Heart right ventricle (tissue), 16 donors: ENCODE data around the gene DNAJB11. TPM values are rescaled to one million over a fixed set of nuclear protein-coding genes. Genes with fewer than 3 reads are reported as not detected.
A peak's percentile ranks its signal among the peaks of the same experiment; 100 is the strongest.

ENCODE experiments used
- ATAC-seq, 8 donors: fragments of 200-7000 bp; cut with Tn5 transposase; one replicate each; pipeline ENCODE4 v1.9.1; 2020; ENCODE audit warnings: mild to moderate bottlenecking in 8 of 8, moderate library complexity in 8 of 8, moderate number of reproducible peaks in 1 of 8
- DNase-seq, 2 donors: peaks; one replicate each; pipeline ENCODE4 v3.0.0-alpha.2; 2020
- H3K27ac ChIP-seq, 10 donors: fragments of 200-600 bp; sonication (generic) in 2 of 10; one replicate each; pipeline versions ENCODE4 v1.5.0 to v1.8.0; 2020 to 2022; ENCODE audit warnings: mild to moderate bottlenecking in 3 of 10
- H3K27me3 ChIP-seq, 7 donors: fragments of 200-600 bp; one replicate each; pipeline ENCODE4 v1.8.0; 2021 to 2022; ENCODE audit warnings: mild to moderate bottlenecking in 2 of 7
- H3K36me3 ChIP-seq, 9 donors: fragments of 200-600 bp; sonication (generic) in 1 of 9; one replicate each; pipeline versions ENCODE4 v1.5.0 to v1.8.0; 2020 to 2022; ENCODE audit warnings: mild to moderate bottlenecking in 2 of 9
- H3K4me1 ChIP-seq, 9 donors: fragments of 200-600 bp; sonication (generic) in 1 of 9; one replicate each; pipeline versions ENCODE4 v1.5.0 to v1.8.0; 2020 to 2022; ENCODE audit warnings: mild to moderate bottlenecking in 4 of 9
- H3K4me3 ChIP-seq, 10 donors: fragments of 200-600 bp; sonication (generic) in 2 of 10; one replicate each; pipeline versions ENCODE4 v1.5.0 to v1.8.0; 2020 to 2022; ENCODE audit warnings: mild to moderate bottlenecking in 7 of 10, moderate library complexity in 2 of 10
- H3K9me3 ChIP-seq, 11 donors: fragments of 200-600 bp in 10 of 11; sonication (generic) in 2 of 11; one replicate each; pipeline versions ENCODE4 v1.5.0 to v1.8.0; 2013 to 2022; ENCODE audit warnings: mild to moderate bottlenecking in 2 of 11, control low read depth in 1 of 11, moderate library complexity in 1 of 11
- WGBS, 2 donors: extraction: QIAGEN DNeasy Blood & Tissue Kit; methylation state at CpG; one replicate each; pipeline ENCODE4 v1.1.7; 2013; ENCODE audit warnings: inconsistent platforms in 1 of 2; 5-methylcytosine and 5-hydroxymethylcytosine counted together
- intact Hi-C, 10 donors: fragments of 100-400 bp; cut with DNase I; formaldehyde crosslinking; loops; one replicate each; pipeline versions ENCODE4 v1.11.1 to v1.14.2; 2022
- polyA plus RNA-seq, 2 donors: library from polyadenylated mRNA; stranded (reverse); fragments of 200-250 nt; gene quantifications; one replicate each; pipeline ENCODE4 v1.2.3, GENCODE V29; 2013
- total RNA-seq, 10 donors: library from RNA; stranded (reverse); fragmentation: NEBNext Ultra II Directional in 3 of 10; extraction: Animal tissue kit (Norgen Biotek cat#: 25700) in 3 of 10; gene quantifications; one replicate each; pipeline versions ENCODE4 v1.2.1 to v1.2.4, GENCODE V29; 2021 to 2023
- TF ChIP-seq, protein P1 (sequence below), 9 donors: fragments of 200-600 bp; sonication (generic) in 2 of 9; IDR thresholded peaks; one replicate each; pipeline versions ENCODE4 v1.5.0 to v1.8.0; 2021 to 2022; ENCODE audit warnings: antibody characterized with exemption in 9 of 9, mild to moderate bottlenecking in 5 of 9, moderate library complexity in 1 of 9
- donor health status: Arrhythmogenic right ventricular cardiomyopathy.
- donor health status: ischemic (EF 13 %, LVEDD 7.1; RV severe dilation, severe dysfunction).
- donor health status: healthy with polysubstance abuse.
- donor health status: DM: no; HTN: yes; CAD: no.
- donor health status: DM: no; HTN: no; CAD: no.
- donor health status: ischemic (EF 25% LVEDD 6.9; RV normal size, moderate dysfunction).
- donor health status: ischemic (EF 25% LVEDD 5.7; RV mildly dilated, moderate dysfunction).
- donor health status: healthy.
- donor health status: DM: yes; HTN: yes; CAD: no.
- donor health status: Ischemic cardiomyopathy.
- donor health status: ischemic (EF 35%, LVEDD 5.7; RV mildly dilated, moderate dysfunction).
- donor health status: nonischemic (EF 11% LVEDD 7.7; RV severe dilation, severe dysfunction).
- donor health status: DM: yes; HTN: yes; CAD: no.
- donor health status: PGD.
- donor health status: ischemic (EF 29% LVEDD 5.4; RV normal size, mild dysfunction).
- donor health status: nonischemic (EF 23%, LVEDD 6.1; RV moderate dilation, normal function).

The DNAJB11 gene
- total and polyA plus RNA-seq, 12 donors, result 17.9 to 147 (median 24.2) TPM

DNA sequence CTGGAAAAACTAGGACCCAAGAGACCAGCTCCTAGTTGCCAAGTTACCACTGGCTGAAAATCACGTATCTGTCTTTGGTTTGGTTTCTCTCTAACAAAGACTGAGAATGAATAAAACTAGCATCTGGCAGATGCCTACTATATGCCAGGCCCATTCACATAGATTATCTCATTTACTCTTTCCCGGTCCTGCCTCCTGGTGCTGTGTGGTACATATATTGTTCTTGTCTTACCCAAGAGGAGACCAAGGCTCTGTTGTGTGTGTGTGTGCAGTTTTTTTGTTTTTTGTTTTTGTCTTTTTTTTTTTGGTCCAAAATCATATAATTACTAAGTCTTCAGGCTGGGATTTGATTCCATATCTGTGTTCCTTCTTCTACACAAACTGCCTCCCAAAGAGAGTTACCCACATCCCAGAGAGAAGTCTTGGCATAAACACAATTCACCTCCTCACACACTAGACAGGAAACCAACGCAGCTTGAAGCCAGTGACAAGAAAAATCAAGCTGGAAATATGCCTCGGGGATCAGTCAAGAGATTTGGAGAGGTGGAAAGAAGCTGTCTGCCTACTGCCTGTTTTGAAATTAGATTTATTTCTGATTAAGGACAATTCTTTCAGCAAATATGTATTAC lies 43.2 kb downstream of the DNAJB11 start:
- ATAC-seq (no peak), DNase-seq (no peak)
- no peak overlapping the region for H3K4me3 ChIP-seq
- 44 to 55% methylated on average over 4 of the region's 4 CpGs for WGBS, 2 donors
- H3K36me3 ChIP-seq, result no peaks in the 10 kb centered on the region
- H3K4me1 ChIP-seq, result peaks cover 0 to 11% (median 6%) of the 10 kb centered on the region in 9 donors
- intact Hi-C loops, result loop anchor here in 8 of 10 donors (2.0 to 10.0 kb wide), 7 partner anchors 139 to 551 kb away; no protein-coding TSS in a partner anchor
- H3K27me3 ChIP-seq, result peaks cover 0 to 48% (median 21%) of the 10 kb centered on the region in 7 donors
- no peak overlapping the region for H3K27ac ChIP-seq
- TF ChIP-seq, protein P1, sequence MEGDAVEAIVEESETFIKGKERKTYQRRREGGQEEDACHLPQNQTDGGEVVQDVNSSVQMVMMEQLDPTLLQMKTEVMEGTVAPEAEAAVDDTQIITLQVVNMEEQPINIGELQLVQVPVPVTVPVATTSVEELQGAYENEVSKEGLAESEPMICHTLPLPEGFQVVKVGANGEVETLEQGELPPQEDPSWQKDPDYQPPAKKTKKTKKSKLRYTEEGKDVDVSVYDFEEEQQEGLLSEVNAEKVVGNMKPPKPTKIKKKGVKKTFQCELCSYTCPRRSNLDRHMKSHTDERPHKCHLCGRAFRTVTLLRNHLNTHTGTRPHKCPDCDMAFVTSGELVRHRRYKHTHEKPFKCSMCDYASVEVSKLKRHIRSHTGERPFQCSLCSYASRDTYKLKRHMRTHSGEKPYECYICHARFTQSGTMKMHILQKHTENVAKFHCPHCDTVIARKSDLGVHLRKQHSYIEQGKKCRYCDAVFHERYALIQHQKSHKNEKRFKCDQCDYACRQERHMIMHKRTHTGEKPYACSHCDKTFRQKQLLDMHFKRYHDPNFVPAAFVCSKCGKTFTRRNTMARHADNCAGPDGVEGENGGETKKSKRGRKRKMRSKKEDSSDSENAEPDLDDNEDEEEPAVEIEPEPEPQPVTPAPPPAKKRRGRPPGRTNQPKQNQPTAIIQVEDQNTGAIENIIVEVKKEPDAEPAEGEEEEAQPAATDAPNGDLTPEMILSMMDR (IDR thresholded peaks at IDR 0.05), result no peak
- no peaks in the 10 kb centered on the region for H3K9me3 ChIP-seq

DNA sequence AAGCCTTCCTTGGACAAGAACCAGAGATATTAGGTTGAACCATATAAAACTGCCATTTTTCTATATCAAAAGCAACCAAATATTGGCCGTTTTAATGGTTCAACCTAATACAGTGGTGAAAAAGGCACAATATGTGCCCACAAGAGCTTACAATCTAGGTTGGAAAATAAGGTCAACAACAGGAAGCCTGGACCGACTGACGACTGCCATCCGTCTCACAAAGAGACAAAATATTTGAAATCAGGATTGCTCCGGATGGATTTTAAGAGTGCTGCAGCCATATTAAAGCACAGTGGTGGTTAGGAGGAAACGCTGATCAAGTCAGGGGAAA lies 43.7 kb downstream of the DNAJB11 start:
- intact Hi-C loops, result loop anchor here in 8 of 10 donors (2.0 to 10.0 kb wide), 7 partner anchors 139 to 551 kb away; no protein-coding TSS in a partner anchor
- Histone ChIP-seq H3K27me3 (peaks cover 0 to 50% (median 21%) of the 10 kb centered on the region in 7 donors), H3K4me3 (no peak overlapping the region), H3K4me1 (peaks cover 0 to 11% (median 6%) of the 10 kb centered on the region in 9 donors), H3K27ac (no peak overlapping the region), H3K36me3 (no peaks in the 10 kb centered on the region), H3K9me3 (no peaks in the 10 kb centered on the region)
- TF ChIP-seq, protein P1 (IDR thresholded peaks at IDR 0.05), result no peak
- no peak for DNase-seq
- WGBS, 2 donors, result 39 to 54% methylated on average over 6 of the region's 6 CpGs
- ATAC-seq, result no peak

DNA sequence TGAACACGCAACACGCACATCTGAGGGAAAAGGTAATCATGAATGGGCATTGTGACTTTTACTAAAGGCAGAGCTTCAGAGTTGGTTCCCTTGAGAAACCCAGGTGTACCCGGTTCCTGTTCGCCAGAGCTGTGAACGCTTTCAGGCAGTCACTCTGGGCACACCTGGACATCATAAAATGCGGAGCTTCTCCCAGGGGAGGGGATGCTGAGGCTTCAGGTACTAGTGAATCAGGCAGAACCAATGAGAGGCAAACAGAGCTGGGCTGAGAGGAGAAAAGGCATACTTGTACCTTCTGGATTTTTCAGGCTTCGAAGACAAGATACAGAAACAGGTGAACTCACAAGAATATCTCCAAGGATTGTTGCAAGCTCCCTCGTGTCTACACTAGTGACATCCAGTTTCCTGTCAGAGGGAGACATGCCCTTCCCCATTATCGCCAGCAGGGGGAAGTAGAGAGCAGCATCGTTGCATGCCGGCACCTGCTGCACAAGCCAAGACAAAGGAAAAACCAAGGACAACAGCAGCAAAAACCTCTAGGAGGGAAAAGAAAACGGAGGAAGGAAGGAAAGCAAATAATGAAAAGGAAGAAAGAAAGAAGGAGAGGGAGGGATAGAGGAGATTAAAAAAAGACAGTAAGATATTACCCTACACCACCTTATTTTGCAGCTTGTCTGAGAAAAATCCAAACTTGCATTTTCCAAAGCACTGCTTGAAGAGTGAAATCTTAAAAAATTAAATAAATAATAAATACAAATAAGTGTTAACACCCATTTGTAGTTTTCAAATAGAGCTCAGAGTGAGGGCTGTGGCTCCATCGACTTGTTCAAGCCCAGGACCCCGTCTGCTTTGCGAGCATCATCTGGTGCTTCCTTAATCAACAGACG lies 44.3 kb downstream of the DNAJB11 start:
- Histone ChIP-seq H3K27me3 (peaks cover 0 to 50% (median 21%) of the 10 kb centered on the region in 7 donors), H3K4me3 (no peak overlapping the region), H3K36me3 (no peaks in the 10 kb centered on the region), H3K9me3 (no peaks in the 10 kb centered on the region), H3K27ac (no peak overlapping the region), H3K4me1 (peaks cover 0 to 11% (median 6%) of the 10 kb centered on the region in 9 donors)
- TF ChIP-seq, protein P1 (IDR thresholded peaks at IDR 0.05), result peak; percentile 91 to 99 (median 96)
- WGBS, 2 donors, result 27 to 29% methylated on average over 16 of the region's 16 CpGs
- DNase-seq, result peak; percentile 65 to 68
- intact Hi-C loops, result loop anchor here in 9 of 10 donors (1.0 to 10.0 kb wide), 12 partner anchors 137 to 638 kb away; no protein-coding TSS in a partner anchor
- ATAC-seq, result peak in 7 of 8 donors; percentile 53 to 80 (median 73)

DNA sequence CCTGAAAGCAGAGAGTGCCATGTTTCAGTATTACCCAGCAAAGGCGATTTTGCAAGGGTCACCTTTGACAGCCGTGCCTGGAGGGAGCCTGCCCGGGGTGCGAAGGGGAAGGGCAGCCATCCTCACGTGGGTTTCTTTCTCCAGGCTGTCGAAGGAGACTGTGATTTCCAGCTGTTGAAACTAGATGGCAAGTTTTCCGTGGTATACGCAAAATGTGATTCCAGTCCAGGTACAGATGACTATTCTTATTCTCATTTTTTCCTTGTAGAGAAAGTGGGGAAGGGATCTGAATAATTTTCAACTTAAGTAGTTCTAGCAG lies 45.7 kb downstream of the DNAJB11 start:
- H3K9me3 ChIP-seq, result no peaks in the 10 kb centered on the region
- intact Hi-C loops, result loop anchor here in 7 of 10 donors (2.0 to 10.0 kb wide), 8 partner anchors 136 to 639 kb away; no protein-coding TSS in a partner anchor
- H3K36me3 ChIP-seq, result no peaks in the 10 kb centered on the region
- peaks cover 0 to 50% (median 21%) of the 10 kb centered on the region in 7 donors for H3K27me3 ChIP-seq
- H3K27ac ChIP-seq, result no peak overlapping the region
- WGBS, 2 donors, result 82 to 89% methylated on average over 8 of the region's 8 CpGs
- ATAC-seq (no peak), DNase-seq (no peak)
- TF ChIP-seq, protein P1 (IDR thresholded peaks at IDR 0.05), result no peak
- H3K4me1 ChIP-seq, result peaks cover 0 to 11% (median 6%) of the 10 kb centered on the region in 9 donors
- no peak overlapping the region for H3K4me3 ChIP-seq
